Effector CD8-positive, alpha-beta T cell (primary cell): Measurements from ENCODE around the gene SPAG8.

Experiments
- DNase-seq: peaks from one replicate; lab custom pipeline; 2025; lab: John Stamatoyannopoulos, UW

The SPAG8 gene

DNA sequence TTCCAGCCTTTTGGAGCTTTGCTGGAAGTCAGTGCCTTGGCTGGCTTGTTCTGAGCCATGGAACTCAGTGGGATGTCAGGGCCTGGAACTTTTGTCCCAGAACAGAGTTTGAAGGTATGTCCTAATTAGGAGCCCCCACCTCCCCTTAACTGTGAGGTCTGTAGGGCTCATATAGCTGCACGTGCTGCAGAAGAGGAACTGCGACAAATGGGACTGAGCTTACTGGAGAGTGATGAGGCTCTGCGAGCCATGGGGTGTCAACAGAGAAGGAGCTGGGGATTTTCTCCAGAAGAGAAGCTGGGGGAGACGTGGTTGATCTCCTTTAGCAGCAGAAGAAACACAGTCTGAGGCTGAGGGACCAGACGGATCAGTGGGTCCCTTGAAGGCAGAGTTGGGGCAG, 27.9 kb upstream of the SPAG8 start:
- DNase-seq = no peak

- DNase-seq = no peak
Measured at GRCh38 chr9:35836595-35836994, 24.5 kb upstream of the SPAG8 start.

DNA sequence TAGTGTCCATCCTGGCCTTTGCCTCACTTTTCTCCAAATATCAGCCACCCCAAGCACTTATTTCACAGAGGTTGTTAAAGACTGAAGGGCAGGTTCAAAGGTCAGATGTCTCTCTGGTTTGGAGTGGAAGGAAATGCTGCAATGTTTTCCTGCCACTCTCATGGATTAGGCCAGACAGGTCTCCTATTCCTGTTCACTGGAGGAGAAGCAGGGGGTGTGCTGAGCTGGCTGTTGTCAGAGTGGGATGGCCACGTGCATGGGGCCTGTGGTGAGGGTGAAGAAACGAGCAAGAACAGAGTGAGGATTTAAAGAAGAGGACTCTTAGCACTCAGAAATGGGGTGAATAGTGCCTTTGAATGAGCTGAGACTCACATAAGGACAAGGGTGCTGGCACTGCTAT, 23.7 kb upstream of the SPAG8 start:
- no peak for DNase-seq

- DNase-seq = no peak
Measured at GRCh38 chr9:35835216-35835632, 23.2 kb upstream of the SPAG8 start.

DNA sequence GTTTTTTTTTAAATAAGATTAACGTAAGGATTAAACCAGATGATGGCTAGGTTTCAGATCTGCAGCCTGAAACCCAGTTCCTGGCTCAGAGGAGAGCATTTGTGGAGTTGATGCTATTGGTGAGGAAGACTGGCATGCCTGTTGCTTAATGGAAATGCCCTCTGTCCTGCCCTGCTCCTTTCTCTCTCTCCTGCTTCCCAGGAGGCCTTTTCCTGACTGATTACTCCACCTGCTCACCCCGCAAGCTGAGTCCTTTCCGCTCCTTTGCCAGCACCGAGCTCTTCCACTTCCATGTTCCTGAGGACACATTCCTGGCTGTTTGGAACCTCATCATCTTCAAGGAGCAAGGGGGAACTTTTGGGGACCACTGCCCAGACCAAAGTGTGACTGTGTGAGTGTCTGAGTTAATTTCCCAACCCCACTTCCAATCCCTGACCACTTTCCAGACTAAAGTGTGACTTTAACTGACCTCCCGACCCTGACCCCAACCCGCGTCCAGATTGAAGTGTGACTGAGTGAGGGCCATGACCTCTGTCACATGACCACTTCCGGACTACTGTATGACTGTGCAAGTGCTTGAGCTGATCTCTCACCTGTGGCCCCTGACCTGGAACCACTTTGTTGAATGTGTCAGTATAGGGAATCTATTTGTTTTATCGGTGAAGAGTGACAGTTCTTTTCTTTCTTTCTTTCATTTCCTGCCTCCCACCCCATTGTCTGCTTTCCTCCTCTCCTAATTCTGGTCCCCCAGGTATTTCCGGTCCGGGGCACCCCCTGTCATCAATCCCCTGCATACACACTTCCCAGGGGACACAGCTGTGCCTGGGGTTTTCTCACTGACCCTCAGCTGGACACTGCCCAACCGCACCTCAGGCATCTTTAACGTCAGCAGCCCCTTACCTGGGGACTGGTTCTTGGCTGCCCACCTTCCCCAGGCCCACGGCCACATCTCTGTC, 22.5 kb upstream of the SPAG8 start:
- DNase-seq = no peak

- no peak for DNase-seq
Measured at GRCh38 chr9:35832814-35833213, 20.8 kb upstream of the SPAG8 start.

DNA sequence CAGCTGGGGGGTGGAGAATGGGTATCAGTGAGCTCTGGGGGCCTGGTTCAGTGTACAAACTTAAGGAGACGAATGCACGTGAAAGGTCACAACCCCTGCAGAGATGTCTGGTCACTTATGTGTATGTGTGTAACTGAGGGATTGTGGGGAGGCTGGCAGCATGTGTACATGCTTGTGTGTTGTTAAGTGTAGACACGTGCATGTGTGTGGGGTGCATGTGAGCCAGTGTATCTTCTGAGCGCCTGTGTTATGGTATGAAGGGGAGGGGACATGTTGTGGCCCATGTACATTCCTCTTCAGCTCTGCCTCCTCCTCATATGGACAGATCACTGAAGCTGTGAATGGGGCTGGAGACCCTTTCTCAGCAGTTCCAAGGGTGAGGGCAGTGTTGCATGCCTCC, 19.0 kb upstream of the SPAG8 start:
- DNase-seq = no peak

DNA sequence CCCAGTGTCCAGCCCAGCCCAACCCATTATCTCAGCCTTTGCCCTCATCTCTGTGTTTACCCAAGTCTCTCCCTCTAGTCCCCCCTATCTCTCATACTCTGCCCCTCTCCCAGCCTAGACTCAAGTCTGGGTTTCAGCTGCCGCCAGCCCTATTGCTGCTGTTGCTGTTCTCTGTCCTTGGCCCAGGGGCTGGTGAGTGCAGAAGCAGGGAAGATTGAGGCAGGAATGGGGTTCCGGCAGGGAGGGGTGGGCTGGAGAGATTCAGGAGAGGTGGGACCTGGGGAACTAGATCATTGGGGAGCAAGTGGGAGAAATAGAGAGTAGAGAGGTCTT, 17.7 kb upstream of the SPAG8 start:
- no peak for DNase-seq

DNA sequence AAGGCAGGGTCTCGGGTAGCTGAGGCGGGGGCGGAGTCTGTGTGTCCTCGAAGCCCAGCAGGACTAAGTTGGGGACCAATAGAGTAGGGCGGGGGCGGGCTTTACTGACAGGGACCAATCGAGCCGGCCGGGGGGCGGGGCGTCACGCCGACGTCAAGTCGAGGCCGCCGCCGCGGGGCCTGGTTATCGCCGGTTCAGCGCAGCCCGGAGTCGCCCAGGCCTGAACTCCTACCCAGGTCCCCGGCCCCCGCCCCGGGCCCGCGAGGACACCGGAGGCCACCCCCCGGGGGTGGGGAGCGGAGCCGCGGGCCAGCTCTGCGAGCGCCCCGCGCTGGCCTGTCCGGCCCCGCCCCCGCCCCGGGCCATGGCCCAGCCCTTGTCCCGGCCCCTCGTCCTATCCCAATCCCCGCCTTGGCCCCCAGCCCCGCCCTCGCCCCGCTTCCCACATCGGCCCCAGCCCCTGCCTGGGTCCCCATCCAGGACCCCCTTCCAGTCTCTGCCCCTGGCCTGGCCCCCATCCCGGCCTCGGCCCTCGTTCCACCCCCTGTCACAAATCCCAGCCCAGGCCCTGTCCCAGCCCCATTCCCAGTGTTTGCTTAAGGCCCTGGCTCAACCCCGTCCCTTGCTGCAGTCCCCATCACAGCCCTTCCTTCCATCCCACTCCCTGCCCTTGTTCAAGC, 17.2 kb upstream of the SPAG8 start, which contains the start of gene TMEM8B:
TMEM8B (plus strand) TSS at position 145 of the 680 bp plus-strand sequence; CDS start at position 365, 220 bp downstream.
- DNase-seq = peak; percentile 92

- no peak for DNase-seq
Measured at GRCh38 chr9:35828716-35829083, 16.6 kb upstream of the SPAG8 start, which contains the start of gene FAM221B. Gene FAM221B, minus strand, starts transcription at chr9:35828732. Its CDS starts 2,571 bp downstream, at chr9:35826161.

- no peak for DNase-seq
Measured at GRCh38 chr9:35827486-35827885, 15.4 kb upstream of the SPAG8 start.

DNA sequence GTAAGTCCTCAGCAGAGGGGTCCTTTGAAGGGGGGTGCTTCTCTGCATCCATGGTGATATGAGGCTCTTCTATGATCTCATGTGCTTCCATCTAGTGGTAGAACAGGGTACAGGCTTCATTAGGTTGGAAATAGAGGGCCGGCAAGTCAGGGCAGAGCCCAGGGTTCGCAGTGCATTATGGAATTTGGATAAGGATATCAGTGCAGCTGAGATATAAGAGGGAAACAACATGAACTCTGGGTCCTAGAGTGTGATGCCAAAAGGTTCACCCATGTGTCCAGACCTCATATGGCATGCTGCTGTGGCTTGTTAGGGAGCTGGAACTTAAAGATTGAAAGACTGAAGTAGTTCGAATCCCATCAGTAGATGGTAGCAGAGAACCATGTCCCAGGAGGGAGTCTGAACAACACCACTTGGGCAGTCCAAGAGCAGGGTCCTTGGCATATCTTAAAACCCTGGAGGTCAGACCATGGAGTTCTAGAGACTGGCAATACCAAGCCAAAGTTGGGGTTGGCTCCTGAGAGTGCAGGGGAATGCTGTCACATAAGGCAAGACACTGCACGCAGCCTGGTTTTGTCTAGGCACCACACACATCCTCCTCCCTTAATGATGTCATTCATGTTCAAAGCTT, 14.1 kb upstream of the SPAG8 start:
- DNase-seq = no peak

- no peak for DNase-seq
Measured at GRCh38 chr9:35822926-35823325, 10.9 kb upstream of the SPAG8 start.

DNA sequence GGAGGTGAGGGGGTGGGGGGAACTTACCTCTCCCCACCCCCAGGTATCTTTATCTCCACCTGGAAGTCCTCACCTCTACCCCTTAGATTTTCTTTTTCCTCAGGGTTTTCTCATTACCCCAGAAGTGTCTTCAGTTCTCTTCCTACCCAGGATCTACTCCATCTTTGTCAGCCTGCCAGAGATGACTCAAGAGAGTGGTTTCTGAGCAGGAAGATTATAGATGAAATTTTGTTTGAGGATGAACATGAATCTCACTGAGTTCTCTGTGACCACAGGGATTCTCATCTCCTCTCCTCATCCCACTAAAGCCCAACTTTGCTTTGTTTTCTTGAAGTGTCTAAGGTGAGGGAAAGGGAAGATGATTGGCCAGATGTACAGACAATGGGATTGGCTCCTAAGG, 8.0 kb upstream of the SPAG8 start:
- no peak for DNase-seq

DNA sequence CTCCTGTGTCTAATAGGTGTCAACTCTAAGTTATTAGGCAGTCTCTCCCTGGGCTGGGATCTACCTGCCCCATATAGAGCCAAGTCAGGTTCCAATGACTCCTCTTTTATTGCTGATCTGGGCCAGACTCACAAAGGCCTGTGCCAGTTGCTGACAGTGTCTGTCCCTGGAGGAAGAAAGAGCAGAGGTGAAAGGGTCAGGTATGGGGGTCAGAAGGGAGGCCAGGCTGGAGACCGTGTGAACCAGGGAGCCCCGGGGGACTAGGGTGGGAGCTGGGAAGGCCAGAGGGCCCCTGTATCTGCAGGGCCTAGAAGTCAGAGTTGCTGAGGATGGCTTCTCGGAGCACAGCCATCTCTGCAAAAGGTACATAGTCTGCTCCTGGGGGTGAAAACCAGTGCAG, 6.3 kb upstream of the SPAG8 start:
- DNase-seq = no peak

- no peak for DNase-seq
Measured at GRCh38 chr9:35816708-35817107, 4.6 kb upstream of the SPAG8 start.

DNA sequence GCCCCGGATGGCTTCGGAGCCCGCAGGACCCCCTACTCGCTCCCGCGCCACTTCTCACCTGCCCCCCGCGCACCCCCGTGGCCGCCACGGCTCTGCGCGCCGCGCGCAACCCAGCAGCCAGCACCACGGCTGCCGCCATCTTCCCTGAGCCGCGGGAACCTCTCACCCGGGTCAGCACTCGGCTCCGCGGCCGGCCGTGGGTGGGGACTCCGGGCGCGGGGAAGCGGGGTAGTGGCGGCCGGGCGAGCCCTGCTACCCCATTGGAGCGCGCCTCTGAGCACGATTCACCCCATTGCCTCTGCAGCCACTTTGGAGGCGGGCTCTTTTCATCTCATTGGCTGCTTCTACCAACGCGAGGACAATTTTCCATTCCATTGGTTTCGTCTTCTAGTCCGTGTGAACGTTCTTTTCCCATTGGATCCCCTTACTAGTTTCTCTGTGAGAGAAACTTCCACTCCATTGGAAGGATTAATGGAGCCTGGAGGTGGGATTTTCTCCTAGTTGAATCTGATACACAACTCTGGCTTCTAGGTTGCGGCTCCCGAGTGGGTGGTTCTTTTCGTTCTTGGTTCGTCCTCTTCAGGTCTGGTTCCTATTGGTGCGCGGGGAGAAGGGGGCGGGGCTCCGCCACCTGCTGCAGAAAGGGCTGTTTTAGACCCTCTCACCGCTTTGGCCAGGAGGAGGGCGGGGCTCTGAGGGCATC, 2.9 kb upstream of the SPAG8 start, which contains the start of gene HINT2:
HINT2 (minus strand) TSS at position 202 of the 703 bp plus-strand sequence; CDS start at position 139, 63 bp downstream.
- DNase-seq = peak; percentile 93

DNA sequence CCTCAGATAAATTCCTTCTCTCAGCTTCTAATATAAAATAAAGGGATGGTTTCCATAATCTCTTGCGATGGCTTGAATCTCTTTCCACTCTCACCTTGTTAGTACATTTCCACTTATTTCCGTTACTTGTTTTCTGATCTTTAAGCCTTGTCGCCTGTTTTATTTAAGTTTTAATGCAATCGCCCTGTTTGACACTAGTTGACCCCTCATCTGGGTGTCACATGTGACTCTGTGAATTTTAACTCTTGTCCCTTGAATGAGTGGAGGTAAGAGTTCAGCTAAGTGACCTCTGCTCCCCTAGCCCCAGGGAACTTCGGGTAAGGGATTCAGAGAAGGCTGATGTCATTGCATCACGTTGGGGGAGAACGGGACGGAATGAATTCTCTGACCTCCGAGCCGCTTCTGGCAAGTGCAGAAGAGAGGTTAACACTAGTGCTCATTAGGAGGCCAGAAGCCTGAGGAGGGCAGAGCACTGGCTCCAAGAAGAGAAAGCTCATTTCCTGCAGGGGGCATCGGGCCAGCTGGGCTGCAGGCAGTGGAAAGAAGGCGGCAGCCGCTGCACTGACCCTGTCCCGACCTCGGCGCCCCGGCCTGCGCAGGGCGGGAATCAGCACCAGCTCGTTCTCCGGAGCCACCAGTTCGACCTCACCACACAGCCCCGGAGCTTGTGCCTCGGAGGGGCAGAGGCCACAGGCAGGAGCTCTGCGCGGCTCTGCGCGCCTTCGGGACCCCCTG, 2.2 kb upstream of the SPAG8 start:
- no peak for DNase-seq

- DNase-seq = no peak
Measured at GRCh38 chr9:35813434-35814105, 1.5 kb upstream of the SPAG8 start.

GRCh38 chr9:35811381-35812024, 559 bp downstream of the SPAG8 start:
- no peak for DNase-seq
